ENCODE data around the gene PDK4. TPM values are rescaled to one million over a fixed set of nuclear protein-coding genes. Genes with fewer than 3 reads are reported as not detected.

The PDK4 gene
- polyA plus RNA-seq, 6 donors from 2014 or later: 1.3 to 32.4 (median 2.5) TPM

Other genes with a start within 250 kb of the PDK4 start
- gene PON3, start 200.1 kb downstream of the PDK4 start, polyA plus RNA-seq (ENCODE audit: low read depth in 6 of 6): not detected
- gene PON2, start 161.5 kb downstream of the PDK4 start, polyA plus RNA-seq (ENCODE audit: low read depth in 6 of 6): 1 to 10 TPM; 1.0 to 5.1 (median 3.9) TPM
- not detected for gene ASB4, start 110.6 kb downstream of the PDK4 start, polyA plus RNA-seq (ENCODE audit: low read depth in 6 of 6)
- not detected for gene DYNC1I1, start 176.0 kb upstream of the PDK4 start, polyA plus RNA-seq (ENCODE audit: low read depth in 6 of 6)